Activated gamma-delta T cell treated with anti-CD3 and anti-CD28 coated beads, Interleukin-2, amount 50 U/mL, for 16 hours (primary cell): ENCODE measurements around the gene TCEAL7.

Experiments used
- DNase-seq: peaks from one replicate; pipeline ENCODE4 v3.0.0-alpha.2; 2020; ENCODE audit warnings: low read depth

Gene TCEAL7

DNA sequence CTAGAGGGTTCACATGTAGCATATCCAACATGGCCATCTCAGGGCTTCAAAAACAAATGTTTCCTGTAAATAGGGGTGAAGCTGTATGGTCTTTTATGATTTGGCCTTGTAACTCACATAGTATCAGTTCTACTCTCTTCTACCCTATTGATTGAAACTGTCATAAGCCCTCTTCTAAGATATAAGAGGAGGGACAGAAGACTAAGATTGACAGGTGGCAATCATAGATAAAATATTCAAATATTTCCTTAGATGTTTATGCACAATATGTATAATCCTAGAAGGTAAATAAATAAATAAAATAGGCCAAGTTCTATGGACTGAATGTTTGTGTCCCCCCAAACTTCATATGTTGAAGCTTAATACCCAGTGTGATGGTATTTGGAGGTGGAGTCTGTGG lies 39.4 kb downstream of the TCEAL7 start:
- no peak for DNase-seq

DNA sequence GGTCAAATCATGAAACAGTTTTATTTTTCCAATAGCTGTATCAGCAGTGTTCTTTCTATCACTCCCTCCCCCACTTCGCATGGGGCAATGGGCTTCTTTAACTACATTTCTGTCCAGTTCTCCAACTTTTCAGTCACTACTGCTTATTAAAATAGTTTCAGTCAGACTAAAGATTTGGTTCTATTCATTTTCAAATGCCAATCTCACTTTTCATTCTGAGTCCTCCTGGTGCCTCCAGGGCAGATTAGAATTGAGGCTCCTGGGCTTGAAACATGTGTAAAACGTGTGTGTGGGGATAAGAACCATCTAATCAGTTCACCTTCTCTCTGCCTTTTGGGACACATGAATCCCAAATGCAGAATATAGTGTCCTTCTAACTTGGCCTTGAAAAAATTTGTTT lies 42.8 kb downstream of the TCEAL7 start:
- DNase-seq: no peak

DNA sequence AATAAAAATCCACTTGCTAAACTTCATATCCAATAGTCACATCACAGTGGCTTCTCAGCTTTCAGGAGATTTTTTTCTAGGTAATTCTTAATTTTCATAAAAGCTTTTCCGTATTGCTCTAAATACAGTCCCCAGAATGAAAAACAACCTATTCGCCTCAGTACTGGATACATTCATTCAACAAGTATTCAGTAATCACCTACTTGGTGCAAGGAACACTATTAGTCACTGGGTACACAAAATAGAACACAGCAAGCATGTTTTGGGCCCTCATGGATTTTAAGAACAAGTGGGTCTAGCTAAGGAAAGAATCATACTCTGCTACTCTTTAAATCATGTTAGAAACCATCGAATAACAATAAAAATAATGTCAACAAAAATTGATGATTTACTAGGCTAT lies 43.5 kb downstream of the TCEAL7 start:
- DNase-seq: no peak

DNA sequence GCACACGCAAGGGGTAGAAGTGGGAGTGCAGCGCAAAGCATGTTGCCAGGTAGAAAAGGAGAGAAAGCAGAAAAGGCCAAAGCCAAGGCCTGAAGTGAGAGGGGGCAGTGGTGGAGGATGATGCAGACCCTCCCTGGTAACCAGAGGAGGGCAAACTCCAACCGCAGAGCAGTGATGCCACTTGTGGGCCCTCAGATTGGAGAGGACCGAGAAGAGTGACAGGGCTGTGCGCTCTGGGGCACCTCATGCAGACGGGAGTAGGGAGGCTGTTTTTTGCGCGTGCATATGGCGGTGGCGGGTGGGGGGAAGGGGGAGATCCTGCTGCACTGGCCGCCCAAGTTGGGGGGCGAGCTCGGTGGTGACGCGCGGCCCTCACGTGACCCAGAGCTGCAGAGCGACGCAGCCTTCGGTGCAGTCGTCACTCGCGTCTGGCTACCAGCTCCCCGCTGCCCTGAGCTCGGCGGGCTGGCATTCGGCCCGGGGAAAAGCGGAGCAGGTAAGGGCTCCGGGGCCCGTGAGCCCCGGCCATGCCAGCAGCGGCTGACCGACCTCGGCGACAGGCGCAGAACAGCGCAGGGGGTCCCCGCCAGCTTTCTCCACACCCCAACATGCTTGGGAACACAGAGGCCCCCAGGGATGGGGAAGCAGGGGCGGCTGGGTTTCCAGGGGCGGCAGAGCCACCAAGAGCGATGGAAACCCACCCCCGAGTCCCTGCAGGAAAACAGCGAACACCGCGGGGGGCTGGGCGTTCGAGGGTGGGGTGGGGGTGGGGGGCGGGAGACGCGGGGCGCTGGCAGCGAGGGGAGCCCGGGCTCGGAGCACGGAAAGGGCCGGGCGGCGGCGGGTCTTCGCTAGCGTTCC lies 46.3 kb downstream of the TCEAL7 start, which contains the start of gene BEX3:
BEX3 (plus strand) TSS at position 421 of the 861 bp plus-strand sequence. CDS start 984 bp downstream, outside the sequence.
- no peak for DNase-seq

DNA sequence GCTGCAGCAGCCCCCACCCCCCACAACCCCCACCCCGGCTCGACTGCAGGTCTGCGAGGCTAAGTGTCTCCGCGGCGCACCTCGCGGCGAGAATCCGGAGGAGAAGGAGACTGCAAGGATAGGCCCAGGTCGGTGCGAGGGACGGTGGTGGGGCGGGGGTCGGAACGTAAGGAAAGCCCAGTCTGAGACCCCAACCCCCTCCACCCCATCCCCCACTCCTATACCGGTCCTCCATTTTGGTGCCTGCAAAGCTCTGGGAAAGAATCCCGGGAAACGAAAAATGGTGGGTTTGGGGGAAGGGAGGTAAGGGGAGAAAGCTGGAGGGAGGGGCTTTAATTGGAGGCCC lies 46.9 kb downstream of the TCEAL7 start:
- no peak for DNase-seq

DNA sequence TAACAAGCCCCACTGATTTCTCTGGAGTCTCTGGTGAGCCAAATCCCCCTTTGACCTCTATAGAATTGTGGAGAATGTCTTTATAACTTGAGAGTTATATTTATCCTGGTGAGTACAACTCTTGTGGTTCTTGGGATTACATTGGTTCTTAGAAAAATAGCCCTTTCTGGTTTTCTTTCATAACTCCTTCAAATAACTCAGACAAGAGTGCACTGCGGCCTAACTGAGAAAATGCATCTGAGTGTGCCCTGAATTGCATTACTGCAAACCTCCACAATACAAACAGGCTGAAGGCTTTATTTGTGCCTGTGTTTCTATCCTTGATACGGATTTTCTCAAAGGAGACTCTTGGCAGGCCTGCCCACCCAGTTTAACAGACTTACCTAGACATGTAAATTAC lies 49.0 kb downstream of the TCEAL7 start:
- DNase-seq: no peak
